Mesothelial cell of epicardium (in vitro differentiated cells): Measurements from ENCODE around the gene SHROOM1. TPM values are rescaled to one million over a fixed set of nuclear protein-coding genes. Genes with fewer than 3 reads are reported as not detected.

ENCODE experiments used
- DNase-seq, 2 experiments: peaks; one replicate each; pipeline ENCODE4 v3.0.0; 2021; ENCODE audit warnings: low spot score in 2 of 2; ENCODE audit not compliant: unreplicated experiment in 2 of 2
- H3K27ac Mint-ChIP-seq: 2 replicates; pipeline ENCODE4 v1.8.0; 2021; ENCODE audit warnings: mixed read lengths
- H3K27me3 Mint-ChIP-seq: 2 replicates; pipeline ENCODE4 v1.8.0; 2021; ENCODE audit warnings: low read depth, mixed read lengths
- H3K36me3 Mint-ChIP-seq: 2 replicates; pipeline ENCODE4 v1.8.0; 2021; ENCODE audit warnings: mixed read lengths
- H3K4me1 Mint-ChIP-seq: 2 replicates; pipeline ENCODE4 v1.8.0; 2021; ENCODE audit warnings: mixed read lengths
- H3K4me3 Mint-ChIP-seq: 2 replicates; pipeline ENCODE4 v1.8.0; 2021; ENCODE audit warnings: mild to moderate bottlenecking, moderate library complexity, mixed read lengths
- H3K9me3 Mint-ChIP-seq: 2 replicates; pipeline ENCODE4 v1.8.0; 2021; ENCODE audit warnings: mixed read lengths
- total RNA-seq: library from RNA; stranded (reverse); gene quantifications from 3 replicates; pipeline ENCODE4 v1.2.1, GENCODE V29; 2021
- TF ChIP-seq, protein P1 (sequence below): fragments of 200-600 bp; sonication (generic); IDR thresholded peaks from one replicate; pipeline ENCODE4 v1.5.0; 2021; ENCODE audit warnings: antibody characterized with exemption; ENCODE audit not compliant: unreplicated experiment

Gene SHROOM1
- total RNA-seq, 1 donor from 2014 or later: 12.2 TPM

DNA sequence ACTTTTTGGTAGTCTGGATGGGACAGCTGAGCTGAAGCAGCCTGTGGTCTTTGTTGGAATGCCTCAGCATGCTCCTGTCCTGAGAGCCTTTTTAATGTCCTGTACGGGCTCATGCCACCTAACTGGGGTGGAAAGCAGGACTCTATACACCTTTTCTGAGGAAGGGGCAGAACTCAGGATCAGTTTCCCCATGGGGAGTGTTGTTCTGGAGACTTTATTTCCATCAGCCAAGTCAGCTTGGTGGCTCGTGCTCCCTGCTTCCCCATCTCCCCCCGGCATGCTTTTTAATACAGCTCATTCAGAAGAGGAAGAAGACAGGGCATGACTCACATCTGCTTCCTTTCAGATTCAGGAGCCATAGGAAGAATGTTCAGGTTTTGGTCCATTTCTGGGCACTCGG lies 48.3 kb downstream of the SHROOM1 start:
- TF ChIP-seq, protein P1, sequence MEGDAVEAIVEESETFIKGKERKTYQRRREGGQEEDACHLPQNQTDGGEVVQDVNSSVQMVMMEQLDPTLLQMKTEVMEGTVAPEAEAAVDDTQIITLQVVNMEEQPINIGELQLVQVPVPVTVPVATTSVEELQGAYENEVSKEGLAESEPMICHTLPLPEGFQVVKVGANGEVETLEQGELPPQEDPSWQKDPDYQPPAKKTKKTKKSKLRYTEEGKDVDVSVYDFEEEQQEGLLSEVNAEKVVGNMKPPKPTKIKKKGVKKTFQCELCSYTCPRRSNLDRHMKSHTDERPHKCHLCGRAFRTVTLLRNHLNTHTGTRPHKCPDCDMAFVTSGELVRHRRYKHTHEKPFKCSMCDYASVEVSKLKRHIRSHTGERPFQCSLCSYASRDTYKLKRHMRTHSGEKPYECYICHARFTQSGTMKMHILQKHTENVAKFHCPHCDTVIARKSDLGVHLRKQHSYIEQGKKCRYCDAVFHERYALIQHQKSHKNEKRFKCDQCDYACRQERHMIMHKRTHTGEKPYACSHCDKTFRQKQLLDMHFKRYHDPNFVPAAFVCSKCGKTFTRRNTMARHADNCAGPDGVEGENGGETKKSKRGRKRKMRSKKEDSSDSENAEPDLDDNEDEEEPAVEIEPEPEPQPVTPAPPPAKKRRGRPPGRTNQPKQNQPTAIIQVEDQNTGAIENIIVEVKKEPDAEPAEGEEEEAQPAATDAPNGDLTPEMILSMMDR: no peak

DNA sequence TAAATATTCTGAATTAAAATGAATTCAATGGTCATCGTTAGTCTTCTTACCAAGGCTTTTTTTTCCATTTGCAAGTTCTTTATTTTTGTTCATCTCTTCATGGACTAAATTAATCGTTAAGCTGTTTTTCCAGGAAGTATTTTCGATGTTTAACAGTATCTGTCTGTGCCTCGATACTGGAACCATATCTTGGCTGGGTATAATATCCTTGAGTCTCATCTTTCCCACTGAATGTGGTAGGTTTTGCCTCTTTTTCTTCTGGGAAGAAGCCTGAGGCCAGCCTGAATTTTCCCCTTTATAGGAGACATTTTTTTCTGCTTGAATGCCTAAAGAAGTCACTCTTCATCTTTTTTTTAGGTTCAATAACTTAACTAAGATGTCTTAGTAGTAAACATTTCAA lies 49.4 kb downstream of the SHROOM1 start:
- peaks cover 8% of the 10 kb centered on the region for H3K27me3 Mint-ChIP-seq
- H3K9me3 Mint-ChIP-seq: peaks cover 4% of the 10 kb centered on the region
- H3K36me3 Mint-ChIP-seq: no peaks in the 10 kb centered on the region
- peaks cover 6% of the 10 kb centered on the region for H3K4me1 Mint-ChIP-seq
- H3K27ac Mint-ChIP-seq: no peak overlapping the region
- TF ChIP-seq, protein P1: no peak
- no peak for DNase-seq
- no peak overlapping the region for H3K4me3 Mint-ChIP-seq

More for the DNA sequence above, 48.3 kb downstream of the SHROOM1 start:
- peaks cover 8% of the 10 kb centered on the region for H3K27me3 Mint-ChIP-seq
- H3K9me3 Mint-ChIP-seq: peaks cover 6% of the 10 kb centered on the region
- no peak overlapping the region for H3K27ac Mint-ChIP-seq
- no peak for DNase-seq
- H3K4me3 Mint-ChIP-seq: no peak overlapping the region
- H3K4me1 Mint-ChIP-seq: peaks cover 4% of the 10 kb centered on the region
- H3K36me3 Mint-ChIP-seq: no peaks in the 10 kb centered on the region

DNA sequence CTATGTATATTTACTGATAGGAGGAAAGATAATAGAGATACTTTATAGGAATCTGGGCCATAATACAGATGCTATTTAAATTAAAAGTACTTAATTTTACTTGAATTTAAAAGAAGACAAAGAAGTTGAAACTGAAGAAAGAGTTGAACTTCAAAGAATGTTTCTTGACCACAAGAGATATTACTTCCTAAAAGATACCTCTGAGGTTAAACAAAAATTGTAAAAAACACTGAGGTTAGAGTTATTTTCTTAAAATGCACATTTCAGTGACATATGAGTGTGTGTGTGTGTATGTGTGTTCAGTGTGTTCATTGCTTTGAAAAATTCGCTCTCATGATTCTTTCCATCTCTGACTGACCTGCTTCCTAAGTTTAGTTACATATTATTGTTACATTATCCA lies 49.9 kb downstream of the SHROOM1 start:
- TF ChIP-seq, protein P1: no peak

DNA sequence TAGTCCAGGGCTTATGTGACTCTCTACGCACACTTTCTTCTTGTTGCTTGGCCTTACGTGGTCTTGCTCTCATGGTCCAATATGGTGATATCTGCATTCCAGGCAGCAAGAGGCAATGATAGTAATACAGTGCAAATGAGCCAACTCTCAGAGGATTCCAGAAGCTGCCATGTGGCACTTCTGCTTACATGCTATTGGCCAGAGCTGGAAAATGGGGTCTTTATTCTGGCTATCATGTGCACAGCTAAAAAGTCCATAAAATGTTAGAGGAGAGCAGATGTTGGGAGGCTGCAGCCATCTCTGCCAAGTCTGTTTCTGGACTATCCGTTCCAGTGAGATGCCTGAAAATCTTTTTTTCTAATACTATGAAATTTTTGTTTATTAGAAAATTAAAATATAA lies 50.5 kb downstream of the SHROOM1 start:
- TF ChIP-seq, protein P1: no peak
- Mint-ChIP-seq H3K4me3 (no peak overlapping the region), H3K4me1 (peaks cover 17% of the 10 kb centered on the region), H3K27ac (no peak overlapping the region), H3K9me3 (no peaks in the 10 kb centered on the region), H3K36me3 (no peaks in the 10 kb centered on the region), H3K27me3 (peaks cover 8% of the 10 kb centered on the region)
- no peak for DNase-seq

More for the DNA sequence above, 49.9 kb downstream of the SHROOM1 start:
- Mint-ChIP-seq H3K4me1 (peaks cover 10% of the 10 kb centered on the region), H3K27me3 (peaks cover 8% of the 10 kb centered on the region), H3K4me3 (no peak overlapping the region), H3K36me3 (no peaks in the 10 kb centered on the region), H3K9me3 (no peaks in the 10 kb centered on the region), H3K27ac (no peak overlapping the region)
- no peak for DNase-seq

DNA sequence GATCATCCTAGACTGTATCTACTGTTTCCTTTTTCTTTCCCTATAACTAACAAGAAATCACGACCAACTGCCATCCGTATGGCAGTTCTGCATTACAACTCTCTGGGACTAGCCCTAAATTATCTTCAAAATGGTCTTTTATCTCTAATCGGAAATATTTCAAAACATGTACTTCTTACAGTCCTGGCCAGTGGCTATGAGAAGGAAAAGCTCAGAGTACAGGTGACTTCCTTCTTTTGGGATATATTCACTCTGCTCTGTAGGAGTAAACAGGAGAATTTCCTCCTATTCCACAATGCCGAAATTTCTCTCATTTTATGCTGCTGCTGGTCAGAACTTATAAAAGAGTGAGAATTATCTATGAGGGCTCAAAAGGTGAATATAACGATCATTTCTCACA lies 51.6 kb downstream of the SHROOM1 start:
- Mint-ChIP-seq H3K36me3 (no peaks in the 10 kb centered on the region), H3K27me3 (peaks cover 8% of the 10 kb centered on the region), H3K4me1 (peaks cover 28% of the 10 kb centered on the region), H3K27ac (no peak overlapping the region), H3K4me3 (no peak overlapping the region), H3K9me3 (no peaks in the 10 kb centered on the region)
- DNase-seq: no peak
- TF ChIP-seq, protein P1: no peak

DNA sequence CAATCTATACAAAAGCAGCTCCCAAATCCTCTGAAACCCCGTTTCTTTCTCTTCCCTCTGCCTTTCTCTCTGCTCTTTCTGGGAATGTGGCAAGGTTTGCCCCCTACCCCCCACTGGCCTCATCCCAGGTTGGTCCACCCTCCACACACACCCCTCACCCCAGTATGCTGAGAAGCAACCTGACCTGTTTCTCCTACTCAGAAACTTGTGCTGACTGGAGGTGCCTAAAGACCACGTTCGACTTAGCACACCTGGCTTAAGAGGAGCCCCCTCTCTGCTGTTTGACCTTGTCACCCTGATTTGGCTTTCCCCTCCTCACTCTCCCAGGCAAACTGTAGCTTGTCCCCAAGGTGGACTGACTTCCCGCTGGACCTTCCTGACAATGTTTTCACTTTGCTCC lies 52.3 kb downstream of the SHROOM1 start:
- Mint-ChIP-seq H3K36me3 (no peaks in the 10 kb centered on the region), H3K4me3 (peak overlapping the region; percentile 68), H3K27me3 (peaks cover 8% of the 10 kb centered on the region), H3K4me1 (peaks cover 29% of the 10 kb centered on the region), H3K9me3 (no peaks in the 10 kb centered on the region), H3K27ac (no peak overlapping the region)
- TF ChIP-seq, protein P1: no peak
- no peak for DNase-seq
